Measurements from ENCODE around the gene CNFN. TPM values are rescaled to one million over a fixed set of nuclear protein-coding genes. Genes with fewer than 3 reads are reported as not detected.

CNFN gene
- total and polyA plus RNA-seq, 9 donors, result 0.24 to 1.2 (median 0.38) TPM; not detected in 5

DNA sequence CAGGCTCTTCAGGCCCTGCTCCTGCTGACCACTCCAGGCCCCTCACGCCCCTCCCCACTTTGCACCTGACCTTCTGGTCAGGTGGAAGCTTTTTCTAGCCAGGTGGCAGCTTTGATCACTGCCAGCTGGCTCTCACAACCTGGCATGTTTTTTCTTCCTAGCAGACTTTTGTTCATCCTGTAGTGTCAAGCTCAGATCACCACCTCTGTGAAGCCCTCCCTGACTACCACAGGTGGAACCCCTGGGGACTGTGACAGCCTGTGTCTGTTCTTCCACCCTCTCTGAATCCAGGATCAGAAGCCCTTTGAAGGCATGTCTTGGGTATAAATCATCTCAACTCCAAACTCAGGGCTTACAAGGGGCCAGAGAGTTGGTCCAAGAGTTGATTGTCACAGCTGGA lies 10.3 kb upstream of the CNFN start:
- peaks cover 30% of the 10 kb centered on the region for H3K4me1 ChIP-seq (ENCODE audit: control insufficient read depth, insufficient read depth, low read length)
- no peak overlapping the region for H3K4me3 ChIP-seq (ENCODE audit: low read length)

GRCh38 chr19:42397263-42398166 lies 7.4 kb upstream of the CNFN start:
- Histone ChIP-seq H3K27ac (ENCODE audit: low read length) (peak overlapping the region; percentile 97), H3K4me1 (ENCODE audit: control insufficient read depth, insufficient read depth, low read length) (peaks cover 28% of the 10 kb centered on the region), H3K27me3 (ENCODE audit: control insufficient read depth, insufficient read depth, low read length) (peaks cover 5% of the 10 kb centered on the region), H3K4me3 (ENCODE audit: low read length) (peak overlapping the region; percentile 78), H3K9me3 (replicated peaks; ENCODE audit: control insufficient read depth, low read depth, low read length) (no peaks in the 10 kb centered on the region), H3K36me3 (ENCODE audit: control insufficient read depth, insufficient read depth, low read length) (no peaks in the 10 kb centered on the region)
- DNase-seq, result no peak
- WGBS (ENCODE audit: insufficient coverage), result 16% methylated on average over 25 of the region's 25 CpGs

More for the DNA sequence above, 10.3 kb upstream of the CNFN start:
- peaks cover 8% of the 10 kb centered on the region for H3K36me3 ChIP-seq (ENCODE audit: control insufficient read depth, insufficient read depth, low read length)
- no peaks in the 10 kb centered on the region for H3K9me3 ChIP-seq (replicated peaks; ENCODE audit: control insufficient read depth, low read depth, low read length)
- WGBS (ENCODE audit: insufficient coverage), result 93% methylated on average over 1 of the region's 1 CpG
- no peak for DNase-seq
- no peak overlapping the region for H3K27ac ChIP-seq (ENCODE audit: low read length)
- H3K27me3 ChIP-seq (ENCODE audit: control insufficient read depth, insufficient read depth, low read length), result no peaks in the 10 kb centered on the region

DNA sequence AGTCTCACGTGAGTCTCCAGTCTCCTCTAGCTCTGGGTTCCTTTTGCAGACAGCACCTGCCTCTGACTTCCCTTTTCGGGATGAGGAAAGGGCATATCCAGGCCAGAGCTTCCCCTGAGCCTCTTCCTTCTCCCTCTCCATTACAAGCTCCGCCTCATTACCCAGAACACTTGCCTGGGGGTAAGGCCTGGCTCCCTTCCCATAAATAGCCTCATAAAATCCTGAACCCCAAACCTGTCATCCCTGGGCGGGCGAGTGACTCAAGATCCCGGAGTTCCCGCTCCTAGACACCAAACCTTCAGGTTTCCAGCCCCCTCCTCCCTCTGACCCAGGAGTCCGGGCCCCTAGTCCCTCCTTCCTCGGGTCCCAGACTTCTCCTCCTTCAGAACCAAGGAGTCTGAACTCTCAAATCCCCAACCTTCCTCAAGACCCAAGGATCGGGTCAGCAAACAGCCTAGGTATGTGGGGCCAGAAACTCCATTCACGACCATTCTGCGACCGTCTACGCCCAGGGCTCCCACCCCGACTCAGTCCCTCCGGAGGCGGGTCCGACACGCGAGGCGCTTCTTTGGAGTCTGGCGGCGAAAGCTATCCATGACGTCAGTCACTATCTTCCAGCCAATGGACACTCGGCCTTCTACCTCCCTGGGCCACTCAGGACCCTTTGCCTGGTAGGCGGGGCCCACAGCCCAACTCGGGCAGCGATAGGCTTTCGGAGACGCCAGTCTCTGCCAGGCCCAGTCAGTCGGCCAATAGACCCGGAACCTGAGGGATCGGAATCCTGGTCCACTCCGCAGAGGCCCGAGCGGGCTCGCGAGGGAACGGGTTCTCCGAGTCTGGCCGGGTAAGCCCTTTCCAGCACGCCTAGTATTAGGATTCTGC lies 6.5 kb upstream of the CNFN start:
- peaks cover 13% of the 10 kb centered on the region for H3K27me3 ChIP-seq (ENCODE audit: control insufficient read depth, insufficient read depth, low read length)
- H3K36me3 ChIP-seq (ENCODE audit: control insufficient read depth, insufficient read depth, low read length), result no peaks in the 10 kb centered on the region
- WGBS (ENCODE audit: insufficient coverage), result under 1% methylated on average over 40 of the region's 42 CpGs
- peak; percentile 100 for DNase-seq
- H3K27ac ChIP-seq (ENCODE audit: low read length), result peak overlapping the region; percentile 97
- H3K9me3 ChIP-seq (replicated peaks; ENCODE audit: control insufficient read depth, low read depth, low read length), result no peaks in the 10 kb centered on the region
- H3K4me1 ChIP-seq (ENCODE audit: control insufficient read depth, insufficient read depth, low read length), result peaks cover 21% of the 10 kb centered on the region
- peak overlapping the region; percentile 78 for H3K4me3 ChIP-seq (ENCODE audit: low read length)

- Histone ChIP-seq H3K27ac (ENCODE audit: low read length) (no peak overlapping the region), H3K4me3 (ENCODE audit: low read length) (no peak overlapping the region), H3K36me3 (ENCODE audit: control insufficient read depth, insufficient read depth, low read length) (no peaks in the 10 kb centered on the region), H3K4me1 (ENCODE audit: control insufficient read depth, insufficient read depth, low read length) (peaks cover 17% of the 10 kb centered on the region), H3K9me3 (replicated peaks; ENCODE audit: control insufficient read depth, low read depth, low read length) (no peaks in the 10 kb centered on the region), H3K27me3 (ENCODE audit: control insufficient read depth, insufficient read depth, low read length) (peaks cover 32% of the 10 kb centered on the region)
- 82% methylated on average over 7 of the region's 8 CpGs for WGBS (ENCODE audit: insufficient coverage)
- DNase-seq, result no peak
These were observed 4.7 kb upstream of the CNFN start for GRCh38 chr19:42394751-42395150.

DNA sequence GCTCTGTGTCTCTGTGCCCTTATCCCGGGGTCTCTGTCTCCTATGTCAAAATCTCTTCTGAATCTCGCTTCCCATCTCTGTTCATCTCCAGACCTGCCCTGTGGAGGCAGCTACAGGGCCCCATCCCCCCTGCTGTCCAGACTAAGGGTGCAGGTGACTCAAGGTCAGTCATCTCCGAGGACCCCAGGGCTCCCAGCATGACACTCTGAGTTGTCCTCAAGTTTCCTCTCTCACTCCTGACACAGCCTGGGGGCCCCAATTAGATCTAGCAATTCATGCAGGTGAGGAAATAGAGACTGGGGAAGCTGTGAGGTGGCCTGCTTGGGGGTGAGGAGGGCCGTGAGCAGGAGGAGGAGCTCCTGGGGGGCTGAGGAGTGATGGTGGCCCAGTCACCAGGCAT lies 2.1 kb upstream of the CNFN start:
- 93% methylated on average over 2 of the region's 4 CpGs for WGBS (ENCODE audit: insufficient coverage)
- H3K4me3 ChIP-seq (ENCODE audit: low read length), result no peak overlapping the region

DNA sequence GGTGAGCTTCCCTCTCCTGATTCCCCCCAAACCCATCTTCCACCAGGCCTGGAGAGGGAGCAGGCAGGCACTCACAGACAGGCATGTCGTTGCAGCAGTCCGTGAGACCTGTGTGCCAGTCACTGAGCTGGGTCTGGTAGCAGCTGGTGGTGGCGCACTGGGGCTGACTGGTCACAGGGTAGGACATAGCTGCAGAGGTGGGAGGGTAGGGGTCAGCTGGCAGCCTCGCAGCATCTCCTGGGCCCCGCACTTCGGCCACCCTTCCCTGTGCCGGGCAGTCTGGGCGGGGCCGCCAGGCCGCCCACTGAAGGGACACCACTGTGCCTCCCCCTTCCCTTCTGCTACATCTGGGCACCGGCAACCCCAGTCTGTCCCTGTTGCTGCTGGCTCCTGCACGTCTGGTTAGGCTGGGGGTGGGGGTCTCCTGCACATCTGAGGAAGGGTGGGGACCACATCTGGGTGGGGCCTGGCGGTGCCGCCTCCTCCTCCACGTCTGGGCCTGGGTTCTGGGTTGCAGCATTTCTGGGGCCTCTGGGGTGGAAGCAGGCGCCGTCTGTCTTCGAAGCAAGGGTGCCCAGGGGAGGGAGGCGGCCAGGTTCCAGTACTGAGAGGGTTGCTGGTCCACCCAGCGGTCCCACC lies 1.1 kb downstream of the CNFN start:
- H3K27ac ChIP-seq (ENCODE audit: low read length), result no peak overlapping the region
- H3K9me3 ChIP-seq (replicated peaks; ENCODE audit: control insufficient read depth, low read depth, low read length), result no peaks in the 10 kb centered on the region
- no peaks in the 10 kb centered on the region for H3K36me3 ChIP-seq (ENCODE audit: control insufficient read depth, insufficient read depth, low read length)
- peaks cover 4% of the 10 kb centered on the region for H3K4me1 ChIP-seq (ENCODE audit: control insufficient read depth, insufficient read depth, low read length)
- DNase-seq, result no peak
- H3K27me3 ChIP-seq (ENCODE audit: control insufficient read depth, insufficient read depth, low read length), result peaks cover 56% of the 10 kb centered on the region
- H3K4me3 ChIP-seq (ENCODE audit: low read length), result no peak overlapping the region
- WGBS (ENCODE audit: insufficient coverage), result 75% methylated on average over 19 of the region's 20 CpGs

More for the DNA sequence above, 2.1 kb upstream of the CNFN start:
- no peaks in the 10 kb centered on the region for H3K36me3 ChIP-seq (ENCODE audit: control insufficient read depth, insufficient read depth, low read length)
- H3K27me3 ChIP-seq (ENCODE audit: control insufficient read depth, insufficient read depth, low read length), result peaks cover 50% of the 10 kb centered on the region
- no peak overlapping the region for H3K27ac ChIP-seq (ENCODE audit: low read length)
- H3K9me3 ChIP-seq (replicated peaks; ENCODE audit: control insufficient read depth, low read depth, low read length), result no peaks in the 10 kb centered on the region
- H3K4me1 ChIP-seq (ENCODE audit: control insufficient read depth, insufficient read depth, low read length), result peaks cover 11% of the 10 kb centered on the region
- no peak for DNase-seq

DNA sequence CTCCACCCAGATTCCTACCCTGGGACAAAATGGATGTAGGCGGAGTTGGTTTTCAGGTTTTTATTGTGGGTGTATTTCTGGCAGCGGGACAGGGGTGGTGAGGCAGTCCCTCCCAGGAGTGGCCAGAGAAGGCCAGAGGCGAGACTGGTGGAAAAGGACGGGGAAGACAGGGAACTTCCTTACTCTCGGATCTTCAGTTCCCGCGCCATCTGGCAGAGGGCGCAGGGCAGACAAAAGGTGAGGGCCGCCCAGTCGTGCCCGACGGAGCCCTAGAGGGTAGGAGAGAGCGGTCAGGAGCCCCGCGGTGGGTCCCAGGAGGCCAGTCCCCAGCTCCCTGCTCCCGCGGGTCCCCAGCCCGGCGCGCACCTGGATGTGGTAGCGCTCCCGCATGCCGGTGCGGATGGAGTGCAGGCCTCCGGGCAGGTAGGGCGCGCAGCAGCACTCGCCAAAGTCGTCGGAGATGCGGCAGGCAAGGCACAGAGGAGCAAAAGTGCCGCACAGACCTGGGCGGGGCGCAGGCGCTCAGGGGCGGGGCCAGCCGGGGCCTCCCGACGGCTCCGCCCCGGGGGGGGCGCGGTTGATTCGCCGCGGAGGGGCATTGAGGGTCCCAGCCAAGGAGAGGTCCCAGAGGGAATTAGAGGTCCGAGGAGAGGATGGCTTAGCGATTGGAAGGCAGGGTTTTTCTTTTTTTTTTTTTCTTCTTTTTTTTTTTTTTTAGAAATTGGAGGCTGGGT lies 3.0 kb downstream of the CNFN start:
- H3K36me3 ChIP-seq (ENCODE audit: control insufficient read depth, insufficient read depth, low read length), result no peaks in the 10 kb centered on the region
- no peaks in the 10 kb centered on the region for H3K9me3 ChIP-seq (replicated peaks; ENCODE audit: control insufficient read depth, low read depth, low read length)
- H3K4me3 ChIP-seq (ENCODE audit: low read length), result peak overlapping the region; percentile 22
- peaks cover 4% of the 10 kb centered on the region for H3K4me1 ChIP-seq (ENCODE audit: control insufficient read depth, insufficient read depth, low read length)
- WGBS (ENCODE audit: insufficient coverage), result under 1% methylated on average over 40 of the region's 48 CpGs
- no peak overlapping the region for H3K27ac ChIP-seq (ENCODE audit: low read length)
- DNase-seq, result peak; percentile 63
- peaks cover 50% of the 10 kb centered on the region for H3K27me3 ChIP-seq (ENCODE audit: control insufficient read depth, insufficient read depth, low read length)

DNA sequence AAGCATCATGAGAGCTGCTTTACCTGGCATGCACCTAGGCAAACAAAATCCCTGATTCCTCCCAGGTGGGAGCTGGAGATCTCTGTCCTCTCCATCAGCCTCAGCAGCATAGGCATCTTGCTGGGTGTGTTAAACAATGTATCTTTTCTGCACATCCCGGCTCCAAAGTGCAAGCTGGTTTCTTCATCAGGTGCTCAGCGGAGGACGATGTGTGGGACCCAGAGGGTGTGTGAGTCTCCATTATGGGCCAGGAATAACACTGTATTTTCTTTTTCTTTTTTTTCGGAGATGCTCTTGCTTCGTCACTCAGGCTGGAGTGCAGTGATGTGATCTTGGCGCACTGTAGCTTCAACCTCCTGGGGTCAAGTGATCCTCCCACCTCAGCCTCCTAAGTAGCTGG lies 9.9 kb downstream of the CNFN start:
- Histone ChIP-seq H3K27ac (ENCODE audit: low read length) (no peak overlapping the region), H3K36me3 (ENCODE audit: control insufficient read depth, insufficient read depth, low read length) (peaks cover 8% of the 10 kb centered on the region), H3K4me1 (ENCODE audit: control insufficient read depth, insufficient read depth, low read length) (no peaks in the 10 kb centered on the region), H3K9me3 (replicated peaks; ENCODE audit: control insufficient read depth, low read depth, low read length) (no peaks in the 10 kb centered on the region), H3K27me3 (ENCODE audit: control insufficient read depth, insufficient read depth, low read length) (peaks cover 9% of the 10 kb centered on the region), H3K4me3 (ENCODE audit: low read length) (no peak overlapping the region)
- no peak for DNase-seq
- WGBS (ENCODE audit: insufficient coverage), result 30% methylated on average over 5 of the region's 6 CpGs
